Measurements from ENCODE around the gene LPP.

DNA sequence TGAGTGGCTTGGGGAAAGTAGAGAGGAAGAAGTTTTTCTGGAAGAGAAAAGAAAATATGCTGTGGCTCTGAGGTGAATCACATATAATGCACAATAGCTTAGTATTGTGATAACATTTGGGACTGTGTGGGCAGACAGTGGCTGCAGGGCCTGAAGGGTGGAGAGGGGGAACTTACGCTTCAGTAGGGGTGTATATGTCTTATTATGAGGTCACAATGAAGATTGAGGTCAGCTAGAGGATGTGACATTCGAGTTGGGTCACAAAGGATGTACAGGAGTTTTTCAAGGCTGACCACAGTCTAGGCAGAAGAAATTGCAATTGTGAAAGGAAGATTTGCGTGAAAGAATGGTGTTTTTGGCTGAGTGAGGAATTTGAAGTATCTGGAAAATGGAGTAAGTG, 414.8 kb downstream of the LPP start:
- TF ChIP-seq CEBPB (IDR thresholded peaks at IDR 0.05; ENCODE audit: low read depth, low read length) (no peak), ELK1 (IDR thresholded peaks at IDR 0.05; ENCODE audit: borderline replicate concordance, low read depth, low read length) (no peak), CTCF (conservative IDR thresholded peaks at IDR 0.05; ENCODE audit: low read depth, low read length) (no peak), POLR2A (IDR thresholded peaks at IDR 0.05; ENCODE audit: low read depth, low read length) (no peak), MAZ (IDR thresholded peaks at IDR 0.05; ENCODE audit: borderline replicate concordance, low read depth, low read length) (no peak), RFX5 (IDR thresholded peaks at IDR 0.05; ENCODE audit: low read depth, low read length) (no peak), RCOR1 (IDR thresholded peaks at IDR 0.05; ENCODE audit: insufficient replicate concordance, low read length) (no peak), RAD21 (IDR thresholded peaks at IDR 0.05; ENCODE audit: low read length) (no peak), SMC3 (IDR thresholded peaks at IDR 0.05; ENCODE audit: low read depth, low read length) (no peak)
